Uterus (tissue), 2 donors: ENCODE results near the gene CDC42EP3.

Experiments used
- POLR2A ChIP-seq, 2 donors: fragments of 450-650 bp; IDR thresholded peaks; one replicate each; pipeline ENCODE4 v1.6.1; 2016; ENCODE audit warnings: antibody characterized with exemption in 2 of 2, mild to moderate bottlenecking in 1 of 2, moderate library complexity in 1 of 2
- TF ChIP-seq, protein P1 (sequence below), 4 experiments: fragments of 200-600 bp in 2 of 4; fragments of 450-650 bp in 2 of 4; sonication (generic) in 2 of 4; IDR thresholded peaks; one replicate each; pipeline ENCODE4 v1.5.1; 2016 to 2019; ENCODE audit warnings: antibody characterized with exemption in 4 of 4, mild to moderate bottlenecking in 2 of 4, moderate library complexity in 1 of 4

DNA sequence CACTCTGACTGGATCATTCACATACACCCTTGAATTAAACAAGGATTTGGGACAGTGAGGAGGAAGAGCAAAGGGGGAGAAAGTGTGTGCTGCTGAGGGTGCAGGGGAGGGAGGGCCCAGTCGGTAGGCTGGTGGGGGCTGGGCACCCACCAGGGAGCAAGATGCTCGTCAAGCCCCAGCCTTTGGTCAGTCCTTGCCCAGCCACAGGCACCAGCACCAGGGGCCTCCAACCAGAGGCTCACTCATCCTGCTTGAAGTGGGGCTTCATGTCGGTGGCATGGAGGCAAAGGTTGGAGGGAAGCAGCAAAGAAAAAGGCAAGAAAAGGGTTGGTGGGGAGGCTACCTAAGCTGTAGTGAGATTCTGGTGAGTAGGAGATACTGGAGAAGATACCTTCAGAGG, 21.9 kb downstream of the CDC42EP3 start:
- TF ChIP-seq, protein P1, sequence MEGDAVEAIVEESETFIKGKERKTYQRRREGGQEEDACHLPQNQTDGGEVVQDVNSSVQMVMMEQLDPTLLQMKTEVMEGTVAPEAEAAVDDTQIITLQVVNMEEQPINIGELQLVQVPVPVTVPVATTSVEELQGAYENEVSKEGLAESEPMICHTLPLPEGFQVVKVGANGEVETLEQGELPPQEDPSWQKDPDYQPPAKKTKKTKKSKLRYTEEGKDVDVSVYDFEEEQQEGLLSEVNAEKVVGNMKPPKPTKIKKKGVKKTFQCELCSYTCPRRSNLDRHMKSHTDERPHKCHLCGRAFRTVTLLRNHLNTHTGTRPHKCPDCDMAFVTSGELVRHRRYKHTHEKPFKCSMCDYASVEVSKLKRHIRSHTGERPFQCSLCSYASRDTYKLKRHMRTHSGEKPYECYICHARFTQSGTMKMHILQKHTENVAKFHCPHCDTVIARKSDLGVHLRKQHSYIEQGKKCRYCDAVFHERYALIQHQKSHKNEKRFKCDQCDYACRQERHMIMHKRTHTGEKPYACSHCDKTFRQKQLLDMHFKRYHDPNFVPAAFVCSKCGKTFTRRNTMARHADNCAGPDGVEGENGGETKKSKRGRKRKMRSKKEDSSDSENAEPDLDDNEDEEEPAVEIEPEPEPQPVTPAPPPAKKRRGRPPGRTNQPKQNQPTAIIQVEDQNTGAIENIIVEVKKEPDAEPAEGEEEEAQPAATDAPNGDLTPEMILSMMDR (IDR thresholded peaks at IDR 0.05) = no peak
- no peak for TF ChIP-seq POLR2A (IDR thresholded peaks at IDR 0.05)
